Muscle of back (tissue), 11 donors: ENCODE measurements around the gene ANKFN1. TPM values are rescaled to one million over a fixed set of nuclear protein-coding genes. Genes with fewer than 3 reads are reported as not detected.

Experiments used
- DNase-seq, 3 donors: peaks; one replicate each; pipeline versions ENCODE4 v3.0.0 to v3.0.0-alpha.2; 2013
- polyA plus RNA-seq, 10 donors: library from polyadenylated mRNA; unstranded; fragments of 120-200 nt; gene quantifications; one replicate each; pipeline ENCODE4 v1.2.1, GENCODE V29; 2013; ENCODE audit not compliant: insufficient read length in 10 of 10

Gene ANKFN1
- polyA plus RNA-seq, 10 donors = 0.40 to 8.7 (median 3.4) TPM

- DNase-seq = no peak
Measured at GRCh38 chr17:56290101-56290801, 137.0 kb downstream of the ANKFN1 start.

- DNase-seq = no peak
Measured at GRCh38 chr17:56290802-56291118, 137.5 kb downstream of the ANKFN1 start.

GRCh38 chr17:56291226-56291805 is 138.0 kb downstream of the ANKFN1 start:
- DNase-seq = no peak

GRCh38 chr17:56292010-56292409 is 138.7 kb downstream of the ANKFN1 start:
- peak in 1 of 3 donors; percentile 43 for DNase-seq

GRCh38 chr17:56292578-56292977 is 139.3 kb downstream of the ANKFN1 start:
- no peak for DNase-seq

- no peak for DNase-seq
Measured at GRCh38 chr17:56297184-56297583, 143.9 kb downstream of the ANKFN1 start.

- DNase-seq = no peak
Measured at GRCh38 chr17:56298846-56299245, 145.6 kb downstream of the ANKFN1 start.

GRCh38 chr17:56300144-56300543 is 146.9 kb downstream of the ANKFN1 start:
- no peak for DNase-seq

GRCh38 chr17:56305007-56305406 is 151.7 kb downstream of the ANKFN1 start:
- no peak for DNase-seq

GRCh38 chr17:56309897-56310296 is 156.6 kb downstream of the ANKFN1 start:
- DNase-seq = no peak

GRCh38 chr17:56310782-56311181 is 157.5 kb downstream of the ANKFN1 start:
- no peak for DNase-seq

GRCh38 chr17:56313201-56313600 is 159.9 kb downstream of the ANKFN1 start:
- DNase-seq = no peak

GRCh38 chr17:56314026-56314425 is 160.8 kb downstream of the ANKFN1 start:
- DNase-seq = no peak

GRCh38 chr17:56314984-56315602 is 161.8 kb downstream of the ANKFN1 start:
- DNase-seq = no peak

GRCh38 chr17:56316604-56317003 is 163.3 kb downstream of the ANKFN1 start:
- no peak for DNase-seq

- DNase-seq = peak in 1 of 3 donors; percentile 8
Measured at GRCh38 chr17:56317351-56318208, 164.3 kb downstream of the ANKFN1 start.

GRCh38 chr17:56319531-56319930 is 166.3 kb downstream of the ANKFN1 start:
- peak; percentile 27 to 57 (median 45) for DNase-seq

GRCh38 chr17:56320443-56320842 is 167.2 kb downstream of the ANKFN1 start:
- no peak for DNase-seq

GRCh38 chr17:56322991-56323390 is 169.7 kb downstream of the ANKFN1 start:
- DNase-seq = no peak

- DNase-seq = no peak
Measured at GRCh38 chr17:56324676-56325075, 171.4 kb downstream of the ANKFN1 start.

GRCh38 chr17:56325313-56326000 is 172.2 kb downstream of the ANKFN1 start:
- no peak for DNase-seq

- DNase-seq = peak in 1 of 3 donors; percentile 5
Measured at GRCh38 chr17:56326001-56326359, 172.7 kb downstream of the ANKFN1 start.
